ENCODE measurements around the gene ITLN2.

Gene ITLN2

GRCh38 chr1:160987359-160988050, 32.9 kb upstream of the ITLN2 start:
- Histone ChIP-seq H2BK15ac (ENCODE audit: low read depth, poor library complexity, severe bottlenecking) (no peak overlapping the region), H3K18ac (ENCODE audit: low read depth in 1 of 2, low read length in 2 of 2) (no peak overlapping the region), H3K79me1 (replicated peaks; ENCODE audit: low read length, poor library complexity, severe bottlenecking) (no peaks in the 10 kb centered on the region), H2AFZ (ENCODE audit: low read depth, low read length) (no peak overlapping the region), H3K4me1 (ENCODE audit: control insufficient read depth, insufficient read depth, low read depth, low read length) (no peaks in the 10 kb centered on the region), H2BK120ac (ENCODE audit: low read depth, low read length) (no peak overlapping the region), H2BK5ac (ENCODE audit: low read depth, low read length, poor library complexity, severe bottlenecking) (no peak overlapping the region), H3K27me3 (ENCODE audit: control insufficient read depth in 1 of 2, insufficient read depth in 1 of 2, low read length in 2 of 2) (peaks cover 3 to 8% of the 10 kb centered on the region in 2 experiments), H3K9me3 (ENCODE audit: control insufficient read depth, low read length) (no peaks in the 10 kb centered on the region), H3K4ac (ENCODE audit: low read depth in 1 of 2, low read length in 2 of 2) (no peak overlapping the region), H3K23ac (ENCODE audit: low read length in 2 of 2) (no peak overlapping the region), H4K91ac (ENCODE audit: low read length) (no peak overlapping the region), H3K14ac (ENCODE audit: low read length in 2 of 2) (no peak overlapping the region), H3K4me3 (ENCODE audit: insufficient read depth in 1 of 2, low read depth in 1 of 2, low read length in 2 of 2) (no peak overlapping the region), H2BK12ac (ENCODE audit: low read length in 2 of 2) (no peak overlapping the region), H3K27ac (ENCODE audit: low read length, poor library complexity, severe bottlenecking) (no peak overlapping the region), H2AK5ac (ENCODE audit: low read length, severe bottlenecking) (no peak overlapping the region), H3K36me3 (ENCODE audit: control insufficient read depth in 1 of 2, insufficient read depth in 2 of 2, low read depth in 1 of 2, low read length in 2 of 2) (no peaks in the 10 kb centered on the region), H3K4me2 (ENCODE audit: low read length, poor library complexity, severe bottlenecking) (no peak overlapping the region), H3K9ac (ENCODE audit: low read length) (no peak overlapping the region), H4K8ac (ENCODE audit: low read length) (no peak overlapping the region)
- WGBS = 42% methylated on average over 8 of the region's 8 CpGs
- no peak for DNase-seq

- Histone ChIP-seq H2AK5ac (ENCODE audit: low read length, severe bottlenecking) (no peak overlapping the region), H3K27me3 (ENCODE audit: control insufficient read depth in 1 of 2, insufficient read depth in 1 of 2, low read length in 2 of 2) (peaks cover 21 to 26% of the 10 kb centered on the region in 2 experiments), H2BK120ac (ENCODE audit: low read depth, low read length) (no peak overlapping the region), H4K8ac (ENCODE audit: low read length) (no peak overlapping the region), H3K9me3 (ENCODE audit: control insufficient read depth, low read length) (no peaks in the 10 kb centered on the region), H3K4ac (ENCODE audit: low read depth in 1 of 2, low read length in 2 of 2) (no peak overlapping the region), H3K4me1 (ENCODE audit: control insufficient read depth, insufficient read depth, low read depth, low read length) (peaks cover 4% of the 10 kb centered on the region), H3K4me2 (ENCODE audit: low read length, poor library complexity, severe bottlenecking) (no peak overlapping the region), H2BK5ac (ENCODE audit: low read depth, low read length, poor library complexity, severe bottlenecking) (no peak overlapping the region), H3K4me3 (ENCODE audit: insufficient read depth in 1 of 2, low read depth in 1 of 2, low read length in 2 of 2) (no peak overlapping the region), H3K9ac (ENCODE audit: low read length) (no peak overlapping the region), H2AFZ (ENCODE audit: low read depth, low read length) (no peak overlapping the region), H3K36me3 (ENCODE audit: control insufficient read depth in 1 of 2, insufficient read depth in 2 of 2, low read depth in 1 of 2, low read length in 2 of 2) (no peaks in the 10 kb centered on the region), H3K79me1 (replicated peaks; ENCODE audit: low read length, poor library complexity, severe bottlenecking) (no peaks in the 10 kb centered on the region), H3K18ac (ENCODE audit: low read depth in 1 of 2, low read length in 2 of 2) (no peak overlapping the region), H3K23ac (ENCODE audit: low read length in 2 of 2) (no peak overlapping the region), H3K14ac (ENCODE audit: low read length in 2 of 2) (no peak overlapping the region), H3K27ac (ENCODE audit: low read length, poor library complexity, severe bottlenecking) (no peak overlapping the region), H2BK15ac (ENCODE audit: low read depth, poor library complexity, severe bottlenecking) (no peak overlapping the region), H4K91ac (ENCODE audit: low read length) (no peak overlapping the region), H2BK12ac (ENCODE audit: low read length in 2 of 2) (no peak overlapping the region)
- no peak for DNase-seq
- WGBS = 97% methylated on average over 3 of the region's 4 CpGs
Observed at GRCh38 chr1:160985723-160986122, 31.1 kb upstream of the ITLN2 start.

GRCh38 chr1:160981584-160982411, 27.2 kb upstream of the ITLN2 start:
- Histone ChIP-seq H2AK5ac (ENCODE audit: low read length, severe bottlenecking) (no peak overlapping the region), H3K4me1 (ENCODE audit: control insufficient read depth, insufficient read depth, low read depth, low read length) (peaks cover 4% of the 10 kb centered on the region), H2AFZ (ENCODE audit: low read depth, low read length) (no peak overlapping the region), H3K79me1 (replicated peaks; ENCODE audit: low read length, poor library complexity, severe bottlenecking) (no peaks in the 10 kb centered on the region), H3K4ac (ENCODE audit: low read depth in 1 of 2, low read length in 2 of 2) (no peak overlapping the region), H3K23ac (ENCODE audit: low read length in 2 of 2) (no peak overlapping the region), H2BK120ac (ENCODE audit: low read depth, low read length) (no peak overlapping the region), H3K14ac (ENCODE audit: low read length in 2 of 2) (no peak overlapping the region), H3K36me3 (ENCODE audit: control insufficient read depth in 1 of 2, insufficient read depth in 2 of 2, low read depth in 1 of 2, low read length in 2 of 2) (no peaks in the 10 kb centered on the region), H3K4me2 (ENCODE audit: low read length, poor library complexity, severe bottlenecking) (no peak overlapping the region), H3K4me3 (ENCODE audit: insufficient read depth in 1 of 2, low read depth in 1 of 2, low read length in 2 of 2) (no peak overlapping the region), H3K9ac (ENCODE audit: low read length) (no peak overlapping the region), H2BK12ac (ENCODE audit: low read length in 2 of 2) (no peak overlapping the region), H2BK15ac (ENCODE audit: low read depth, poor library complexity, severe bottlenecking) (no peak overlapping the region), H4K8ac (ENCODE audit: low read length) (no peak overlapping the region), H4K91ac (ENCODE audit: low read length) (no peak overlapping the region), H2BK5ac (ENCODE audit: low read depth, low read length, poor library complexity, severe bottlenecking) (no peak overlapping the region), H3K9me3 (ENCODE audit: control insufficient read depth, low read length) (no peaks in the 10 kb centered on the region), H3K18ac (ENCODE audit: low read depth in 1 of 2, low read length in 2 of 2) (no peak overlapping the region), H3K27ac (ENCODE audit: low read length, poor library complexity, severe bottlenecking) (no peak overlapping the region), H3K27me3 (ENCODE audit: control insufficient read depth in 1 of 2, insufficient read depth in 1 of 2, low read length in 2 of 2) (peaks cover 30% of the 10 kb centered on the region in 2 experiments)
- DNase-seq = no peak
- 10% methylated on average over 40 of the region's 42 CpGs for WGBS

GRCh38 chr1:160979286-160979685, 24.7 kb upstream of the ITLN2 start:
- no peak overlapping the region for H2BK120ac ChIP-seq (ENCODE audit: low read depth, low read length)
- no peaks in the 10 kb centered on the region for H3K36me3 ChIP-seq (ENCODE audit: control insufficient read depth in 1 of 2, insufficient read depth in 2 of 2, low read depth in 1 of 2, low read length in 2 of 2)
- no peak overlapping the region for H3K18ac ChIP-seq (ENCODE audit: low read depth in 1 of 2, low read length in 2 of 2)
- peaks cover 4% of the 10 kb centered on the region for H3K4me1 ChIP-seq (ENCODE audit: control insufficient read depth, insufficient read depth, low read depth, low read length)
- no peak overlapping the region for H2BK15ac ChIP-seq (ENCODE audit: low read depth, poor library complexity, severe bottlenecking)
- H3K4me2 ChIP-seq (ENCODE audit: low read length, poor library complexity, severe bottlenecking) = no peak overlapping the region
- H4K8ac ChIP-seq (ENCODE audit: low read length) = no peak overlapping the region
- no peak overlapping the region for H3K4me3 ChIP-seq (ENCODE audit: insufficient read depth in 1 of 2, low read depth in 1 of 2, low read length in 2 of 2)
- H2BK5ac ChIP-seq (ENCODE audit: low read depth, low read length, poor library complexity, severe bottlenecking) = no peak overlapping the region
- H3K4ac ChIP-seq (ENCODE audit: low read depth in 1 of 2, low read length in 2 of 2) = no peak overlapping the region
- no peak for DNase-seq
- H2AK5ac ChIP-seq (ENCODE audit: low read length, severe bottlenecking) = no peak overlapping the region
- H3K9me3 ChIP-seq (ENCODE audit: control insufficient read depth, low read length) = no peaks in the 10 kb centered on the region
- no peak overlapping the region for H3K9ac ChIP-seq (ENCODE audit: low read length)
- no peak overlapping the region for H2AFZ ChIP-seq (ENCODE audit: low read depth, low read length)
- no peaks in the 10 kb centered on the region for H3K79me1 ChIP-seq (replicated peaks; ENCODE audit: low read length, poor library complexity, severe bottlenecking)
- no peak overlapping the region for H2BK12ac ChIP-seq (ENCODE audit: low read length in 2 of 2)
- no peak overlapping the region for H3K23ac ChIP-seq (ENCODE audit: low read length in 2 of 2)
- H3K14ac ChIP-seq (ENCODE audit: low read length in 2 of 2) = no peak overlapping the region
- no peak overlapping the region for H4K91ac ChIP-seq (ENCODE audit: low read length)
- 89% methylated on average over 1 of the region's 2 CpGs for WGBS
- H3K27me3 ChIP-seq (ENCODE audit: control insufficient read depth in 1 of 2, insufficient read depth in 1 of 2, low read length in 2 of 2) = peaks cover 30 to 36% of the 10 kb centered on the region in 2 experiments
- no peak overlapping the region for H3K27ac ChIP-seq (ENCODE audit: low read length, poor library complexity, severe bottlenecking)

Data from mesenchymal stem cell (in vitro differentiated cells and primary cell).